ENCODE data around the gene MIEF1. TPM values are rescaled to one million over a fixed set of nuclear protein-coding genes. Genes with fewer than 3 reads are reported as not detected.

MIEF1 gene
- total and polyA plus RNA-seq, 2 experiments from 2014 or later = 13.2 to 40.1 TPM

DNA sequence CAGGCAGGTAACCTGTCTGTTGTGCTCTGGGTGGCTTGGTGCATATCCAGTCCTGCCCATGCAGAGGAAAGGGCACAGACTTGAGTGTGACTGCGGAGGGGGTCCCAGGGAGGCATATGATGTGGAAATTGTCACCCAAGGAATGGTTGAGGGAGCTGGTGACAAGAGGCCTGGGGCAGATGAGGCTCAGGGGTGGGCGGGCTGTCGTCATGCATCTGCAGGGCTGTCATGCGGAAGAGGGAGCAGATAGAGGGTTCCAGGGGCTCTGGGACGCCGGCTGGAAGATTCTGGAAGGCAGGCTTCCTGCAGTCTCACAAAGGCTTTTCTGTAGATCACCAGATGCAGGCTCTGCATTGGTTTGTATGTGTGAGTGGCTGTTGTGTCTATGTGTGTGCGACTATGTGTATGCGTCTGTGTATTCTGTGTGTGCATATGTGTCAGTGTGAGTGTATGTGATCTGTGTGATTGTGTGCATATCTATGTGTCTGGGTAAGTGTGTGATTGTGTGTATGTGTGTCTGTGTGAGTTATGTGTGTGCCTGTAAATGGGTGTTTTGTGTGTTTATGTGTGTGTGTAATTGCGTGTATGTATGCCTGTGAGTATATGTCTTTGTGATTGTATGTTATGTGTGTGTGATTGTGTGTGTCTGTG is 60.9 kb downstream of the MIEF1 start (continued):
- TF ChIP-seq NANOG (IDR thresholded peaks at IDR 0.05; ENCODE audit: borderline replicate concordance) (no peak), EZH2phosphoT487 (IDR thresholded peaks at IDR 0.05; ENCODE audit: unreplicated experiment) (no peak), ETS1 (IDR thresholded peaks at IDR 0.05) (no peak)

DNA sequence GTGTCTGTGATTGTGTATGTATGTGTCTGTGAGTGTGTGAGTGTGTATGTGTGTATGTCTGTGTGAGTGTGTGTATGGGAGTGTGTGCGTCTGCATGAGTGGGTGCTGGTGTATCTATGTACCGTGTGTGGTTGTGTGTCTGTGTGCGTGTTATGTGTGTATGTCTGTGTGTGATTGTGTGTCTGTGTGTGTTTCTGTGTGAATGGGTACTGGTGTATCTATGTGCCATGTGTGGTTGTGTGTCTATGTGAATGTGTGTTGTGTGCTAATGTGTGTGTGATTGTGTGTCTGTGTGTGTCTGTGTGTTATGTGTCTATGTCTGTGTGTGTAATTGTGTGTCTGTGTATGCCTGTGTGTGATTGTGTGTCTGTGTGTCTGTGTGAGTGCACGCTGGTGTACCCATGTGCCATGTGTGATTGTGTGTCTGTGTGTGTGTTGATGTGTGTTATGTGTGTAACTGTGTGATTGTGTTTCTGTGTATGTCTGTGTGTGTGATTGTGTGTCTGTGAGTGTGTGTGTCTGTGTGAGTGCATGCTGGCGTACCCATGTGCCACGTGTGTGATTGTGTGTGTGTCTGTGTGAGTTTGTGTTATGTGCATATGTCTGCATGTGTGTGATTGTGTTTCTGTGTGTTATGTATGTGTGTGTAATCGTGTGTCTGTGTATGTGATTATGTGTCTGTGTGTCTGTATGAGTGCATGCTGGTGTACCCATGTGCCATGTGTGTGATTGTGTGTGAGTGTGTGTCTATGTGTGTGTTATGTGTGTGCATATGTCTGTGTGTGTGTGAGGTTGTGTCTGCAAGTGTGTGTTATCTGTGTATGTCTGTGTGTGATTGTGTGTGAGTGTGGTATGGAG is 61.7 kb downstream of the MIEF1 start:
- peaks cover 5% of the 10 kb centered on the region; the same call in 1 of the 2 replicates for H3F3A ChIP-seq (replicated peaks; ENCODE audit: low read depth)
- H3K36me3 ChIP-seq (ENCODE audit: insufficient read depth) = no peaks in the 10 kb centered on the region
- no peaks in the 10 kb centered on the region for H3K79me2 ChIP-seq (replicated peaks; ENCODE audit: insufficient read depth)
- H4K20me1 ChIP-seq (replicated peaks; ENCODE audit: insufficient read depth) = no peaks in the 10 kb centered on the region; the same call in 1 of the 2 replicates
- Mint-ChIP-seq H3K36me3 (ENCODE audit: low read depth) (peaks cover 4% of the 10 kb centered on the region; the same call in 2 of the 3 replicates), H3K4me1 (peaks cover 9% of the 10 kb centered on the region), H3K27me3 (ENCODE audit: insufficient read depth, low read depth, poor library complexity) (peaks cover 9% of the 10 kb centered on the region), H3K4me3 (no peak overlapping the region), H3K27ac (no peak overlapping the region), H3K9me3 (peaks cover 7% of the 10 kb centered on the region)
- DNase-seq (ENCODE audit: low spot score) = no peak
- no peak overlapping the region for H3K4me2 ChIP-seq
- H3K9me2 ChIP-seq (ENCODE audit: insufficient read depth) = no peaks in the 10 kb centered on the region
- H3K4me1 ChIP-seq (ENCODE audit: insufficient read depth) = no peaks in the 10 kb centered on the region
- H3K27me3 ChIP-seq (ENCODE audit: insufficient read depth) = peaks cover 9% of the 10 kb centered on the region
- no peak for ATAC-seq
- H2AFZ ChIP-seq = no peak overlapping the region
- no peak overlapping the region for H3K4me3 ChIP-seq
- H3K27ac ChIP-seq (ENCODE audit: low read depth) = no peak overlapping the region
- TF ChIP-seq, protein P1, sequence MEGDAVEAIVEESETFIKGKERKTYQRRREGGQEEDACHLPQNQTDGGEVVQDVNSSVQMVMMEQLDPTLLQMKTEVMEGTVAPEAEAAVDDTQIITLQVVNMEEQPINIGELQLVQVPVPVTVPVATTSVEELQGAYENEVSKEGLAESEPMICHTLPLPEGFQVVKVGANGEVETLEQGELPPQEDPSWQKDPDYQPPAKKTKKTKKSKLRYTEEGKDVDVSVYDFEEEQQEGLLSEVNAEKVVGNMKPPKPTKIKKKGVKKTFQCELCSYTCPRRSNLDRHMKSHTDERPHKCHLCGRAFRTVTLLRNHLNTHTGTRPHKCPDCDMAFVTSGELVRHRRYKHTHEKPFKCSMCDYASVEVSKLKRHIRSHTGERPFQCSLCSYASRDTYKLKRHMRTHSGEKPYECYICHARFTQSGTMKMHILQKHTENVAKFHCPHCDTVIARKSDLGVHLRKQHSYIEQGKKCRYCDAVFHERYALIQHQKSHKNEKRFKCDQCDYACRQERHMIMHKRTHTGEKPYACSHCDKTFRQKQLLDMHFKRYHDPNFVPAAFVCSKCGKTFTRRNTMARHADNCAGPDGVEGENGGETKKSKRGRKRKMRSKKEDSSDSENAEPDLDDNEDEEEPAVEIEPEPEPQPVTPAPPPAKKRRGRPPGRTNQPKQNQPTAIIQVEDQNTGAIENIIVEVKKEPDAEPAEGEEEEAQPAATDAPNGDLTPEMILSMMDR (conservative IDR thresholded peaks at IDR 0.05; ENCODE audit: low read depth in 2 of 2) = no peak
- TF ChIP-seq REST (IDR thresholded peaks at IDR 0.05; ENCODE audit: unreplicated experiment) (no peak), ZNF462 (CRISPR knock-in tag; IDR thresholded peaks at IDR 0.05) (no peak), EZH2phosphoT487 (IDR thresholded peaks at IDR 0.05; ENCODE audit: unreplicated experiment) (no peak), STAT1 (IDR thresholded peaks at IDR 0.05; ENCODE audit: unreplicated experiment) (no peak), ZNF331 (CRISPR knock-in tag; IDR thresholded peaks at IDR 0.05; ENCODE audit: low read depth) (no peak), POLR2AphosphoS5 (IDR thresholded peaks at IDR 0.05; ENCODE audit: low read depth) (no peak), ZNF114 (CRISPR knock-in tag; IDR thresholded peaks at IDR 0.05) (no peak), NANOG (IDR thresholded peaks at IDR 0.05; ENCODE audit: borderline replicate concordance) (no peak)

Data from GM23338 (cell line).